ENCODE results near the gene ZFP42. TPM values are rescaled to one million over a fixed set of nuclear protein-coding genes. Genes with fewer than 3 reads are reported as not detected.

The ZFP42 gene
- total RNA-seq: 0.28 and 0.58 TPM in 2 replicates

GRCh38 chr4:187995322-187996207 lies at the start of gene ZFP42:
ZFP42 (plus strand) TSS chr4:187995771; CDS start chr4:188002808, 7,037 bp downstream.

Other genes with a start within 250 kb of the ZFP42 start
- gene TRIML2, start 113.8 kb downstream of the ZFP42 start, total RNA-seq: 0.19 and 0.28 TPM in 2 replicates
- not detected in 2 replicates for gene TRIML1, start 143.7 kb downstream of the ZFP42 start, total RNA-seq

Data from regular cardiac myocyte (primary cell).